ENCODE measurements around the gene RALGAPA2.

- TF ChIP-seq CTCF (IDR thresholded peaks at IDR 0.05): no peak
- no peak for TF ChIP-seq EP300 (IDR thresholded peaks at IDR 0.05)
Measured at GRCh38 chr20:20690676-20691476, 21.6 kb downstream of the RALGAPA2 start.

All from ovary (tissue), 3 donors.